ENCODE data around the gene KIF6.

KIF6 gene

DNA sequence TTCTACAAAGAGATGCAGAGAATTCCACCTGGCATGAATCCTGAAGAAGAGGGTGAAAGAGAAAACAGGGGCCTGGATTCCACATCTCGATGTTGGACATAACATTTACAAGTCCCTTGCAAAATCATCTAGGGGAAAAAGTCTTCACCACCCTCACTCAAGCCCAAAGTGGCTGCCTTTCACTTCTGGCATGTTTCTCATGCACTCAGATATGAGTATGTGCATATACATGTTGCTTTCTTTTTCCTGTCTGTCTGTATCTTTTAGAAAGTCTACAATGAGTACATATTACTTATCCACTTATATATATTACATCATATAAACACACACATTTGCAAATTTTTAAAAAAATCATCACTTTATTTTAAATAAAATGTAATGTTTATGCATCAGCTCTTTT is 159.3 kb downstream of the KIF6 start:
- no peaks in the 10 kb centered on the region for H3K27me3 ChIP-seq (ENCODE audit: insufficient read depth, low read depth, severe bottlenecking)
- no peaks in the 10 kb centered on the region for H3K9me3 ChIP-seq (ENCODE audit: severe bottlenecking)
- no peak overlapping the region for H3K4me3 ChIP-seq (ENCODE audit: low read depth, low read length)
- H3K36me3 ChIP-seq: no peaks in the 10 kb centered on the region
- no peak overlapping the region for H3K27ac ChIP-seq
- TF ChIP-seq, protein P1, sequence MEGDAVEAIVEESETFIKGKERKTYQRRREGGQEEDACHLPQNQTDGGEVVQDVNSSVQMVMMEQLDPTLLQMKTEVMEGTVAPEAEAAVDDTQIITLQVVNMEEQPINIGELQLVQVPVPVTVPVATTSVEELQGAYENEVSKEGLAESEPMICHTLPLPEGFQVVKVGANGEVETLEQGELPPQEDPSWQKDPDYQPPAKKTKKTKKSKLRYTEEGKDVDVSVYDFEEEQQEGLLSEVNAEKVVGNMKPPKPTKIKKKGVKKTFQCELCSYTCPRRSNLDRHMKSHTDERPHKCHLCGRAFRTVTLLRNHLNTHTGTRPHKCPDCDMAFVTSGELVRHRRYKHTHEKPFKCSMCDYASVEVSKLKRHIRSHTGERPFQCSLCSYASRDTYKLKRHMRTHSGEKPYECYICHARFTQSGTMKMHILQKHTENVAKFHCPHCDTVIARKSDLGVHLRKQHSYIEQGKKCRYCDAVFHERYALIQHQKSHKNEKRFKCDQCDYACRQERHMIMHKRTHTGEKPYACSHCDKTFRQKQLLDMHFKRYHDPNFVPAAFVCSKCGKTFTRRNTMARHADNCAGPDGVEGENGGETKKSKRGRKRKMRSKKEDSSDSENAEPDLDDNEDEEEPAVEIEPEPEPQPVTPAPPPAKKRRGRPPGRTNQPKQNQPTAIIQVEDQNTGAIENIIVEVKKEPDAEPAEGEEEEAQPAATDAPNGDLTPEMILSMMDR (IDR thresholded peaks at IDR 0.05; ENCODE audit: low read depth, low read length): no peak
- no peak for DNase-seq

DNA sequence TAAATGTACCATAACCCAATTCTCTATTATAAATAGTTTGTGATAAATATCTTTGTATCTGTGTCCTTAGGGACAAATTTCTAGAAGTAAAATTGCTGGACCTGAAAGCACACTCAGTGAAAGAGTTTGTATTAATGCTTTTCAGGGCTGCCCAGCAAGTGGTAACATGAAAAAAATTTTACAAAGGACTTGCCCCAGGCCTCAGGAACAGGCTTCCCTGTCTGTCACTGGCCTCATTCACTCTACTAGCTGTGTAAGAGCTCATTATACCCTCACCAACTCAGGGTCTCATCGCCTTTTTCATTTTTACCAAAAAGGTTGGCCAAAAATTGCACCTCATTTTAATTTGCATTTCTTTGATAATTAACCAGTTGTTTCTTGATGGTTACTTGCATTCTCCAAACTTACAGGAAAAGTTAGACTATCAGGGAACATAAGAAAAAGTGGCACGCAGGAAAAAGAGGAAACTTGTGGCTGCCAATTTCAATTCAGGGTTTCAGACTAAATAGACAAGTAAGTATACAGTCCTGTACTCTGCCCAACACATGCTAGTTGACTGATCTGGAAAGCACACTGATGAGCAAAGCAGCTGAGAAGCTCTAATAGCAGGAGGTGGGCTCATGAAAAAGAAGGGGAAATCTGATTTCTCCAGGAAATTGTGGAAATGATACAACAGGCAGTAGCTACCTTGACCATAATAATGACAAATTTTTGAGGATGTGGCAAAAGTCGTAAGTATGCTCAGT is 161.5 kb downstream of the KIF6 start:
- Histone ChIP-seq H3K4me3 (ENCODE audit: low read depth, low read length) (no peak overlapping the region), H3K27me3 (ENCODE audit: insufficient read depth, low read depth, severe bottlenecking) (no peaks in the 10 kb centered on the region), H3K36me3 (no peaks in the 10 kb centered on the region), H3K27ac (no peak overlapping the region), H3K9me3 (ENCODE audit: severe bottlenecking) (no peaks in the 10 kb centered on the region)
- TF ChIP-seq, protein P1 (IDR thresholded peaks at IDR 0.05; ENCODE audit: low read depth, low read length): no peak
- DNase-seq: no peak

DNA sequence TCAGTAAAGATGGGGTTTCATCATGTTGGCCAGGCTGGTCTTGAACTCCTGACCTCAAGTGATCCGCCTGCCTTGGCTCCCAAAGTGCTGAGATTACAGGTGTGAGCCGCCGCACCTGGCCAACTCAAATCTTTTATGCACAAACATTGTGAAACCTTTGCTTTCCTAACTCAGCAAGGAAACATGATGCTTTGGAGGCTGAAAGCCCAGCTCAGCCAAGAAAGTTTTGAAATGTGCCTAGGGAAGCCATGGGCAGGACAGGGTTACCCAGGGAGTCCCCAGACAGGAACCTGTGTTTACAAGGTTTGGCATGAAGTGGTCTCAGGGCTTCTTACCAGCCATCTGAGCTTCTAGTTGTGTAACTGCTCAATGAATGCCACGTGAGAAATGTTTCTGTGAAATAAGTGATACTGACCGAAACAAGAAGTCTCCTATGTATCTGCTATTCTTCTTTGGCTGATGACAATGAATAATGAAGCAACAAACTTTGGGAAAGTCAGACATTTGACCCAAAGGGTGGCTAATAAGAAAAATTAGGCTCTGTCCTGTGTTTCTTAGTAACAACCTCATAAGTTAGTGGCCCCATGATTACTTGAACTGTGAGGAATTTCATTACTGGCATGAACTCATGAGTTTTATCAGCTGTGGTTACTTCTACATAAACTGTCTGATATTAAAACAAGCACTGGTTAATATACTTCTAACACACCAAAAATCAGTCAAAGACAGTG is 163.5 kb downstream of the KIF6 start:
- no peaks in the 10 kb centered on the region for H3K9me3 ChIP-seq (ENCODE audit: severe bottlenecking)
- TF ChIP-seq, protein P1 (IDR thresholded peaks at IDR 0.05; ENCODE audit: low read depth, low read length): no peak
- no peaks in the 10 kb centered on the region for H3K27me3 ChIP-seq (ENCODE audit: insufficient read depth, low read depth, severe bottlenecking)
- no peak for DNase-seq
- no peaks in the 10 kb centered on the region for H3K36me3 ChIP-seq
- no peak overlapping the region for H3K4me3 ChIP-seq (ENCODE audit: low read depth, low read length)
- no peak overlapping the region for H3K27ac ChIP-seq

DNA sequence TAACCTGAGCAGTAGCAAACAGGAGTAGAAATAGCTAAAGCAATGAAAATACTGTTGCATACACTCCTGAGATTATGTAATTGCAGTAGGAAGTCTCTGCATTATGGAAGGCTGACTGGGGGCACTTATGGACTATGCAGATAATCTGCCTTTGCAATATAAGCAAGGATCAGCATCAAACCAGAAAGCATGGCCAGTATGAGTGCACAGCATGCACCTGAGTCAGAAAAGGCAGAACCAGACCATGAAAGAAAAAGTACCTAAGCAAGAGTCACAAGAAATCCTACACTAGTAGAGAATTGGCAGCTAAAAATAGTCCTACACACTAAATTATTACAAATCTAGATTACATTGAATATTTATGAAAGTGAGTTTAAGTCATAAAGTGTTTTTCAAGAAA is 164.3 kb downstream of the KIF6 start:
- Histone ChIP-seq H3K27ac (no peak overlapping the region), H3K9me3 (ENCODE audit: severe bottlenecking) (no peaks in the 10 kb centered on the region), H3K36me3 (no peaks in the 10 kb centered on the region), H3K27me3 (ENCODE audit: insufficient read depth, low read depth, severe bottlenecking) (no peaks in the 10 kb centered on the region), H3K4me3 (ENCODE audit: low read depth, low read length) (no peak overlapping the region)
- TF ChIP-seq, protein P1 (IDR thresholded peaks at IDR 0.05; ENCODE audit: low read depth, low read length): no peak
- no peak for DNase-seq

DNA sequence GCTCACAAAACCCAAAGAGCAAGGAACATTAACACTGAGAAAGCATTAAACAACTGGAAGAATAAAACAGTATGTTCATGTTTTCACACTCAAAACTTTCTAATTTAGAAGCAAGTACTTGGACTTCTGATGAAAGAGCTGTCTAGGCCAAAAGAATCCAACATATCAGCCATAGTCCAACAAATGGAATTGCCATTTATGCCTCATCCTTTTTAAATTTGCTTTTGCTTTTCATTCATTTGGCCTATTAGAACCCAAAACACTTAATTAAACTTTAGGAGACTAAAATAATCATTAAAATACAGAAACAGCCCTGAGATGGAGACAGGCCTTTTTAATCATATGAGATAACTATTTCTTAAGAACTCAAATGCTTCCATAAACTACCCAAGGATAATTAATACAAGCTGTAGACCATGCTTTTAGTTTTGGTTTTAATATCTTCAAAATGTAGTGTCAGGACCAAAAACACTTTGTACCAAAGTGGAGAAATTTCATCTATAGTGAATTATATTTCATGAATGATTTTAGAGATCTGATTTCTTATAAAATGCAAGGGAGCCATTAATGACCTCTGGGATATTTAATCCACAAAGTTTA is 166.5 kb downstream of the KIF6 start:
- Histone ChIP-seq H3K27me3 (ENCODE audit: insufficient read depth, low read depth, severe bottlenecking) (no peaks in the 10 kb centered on the region), H3K36me3 (no peaks in the 10 kb centered on the region), H3K27ac (no peak overlapping the region), H3K4me3 (ENCODE audit: low read depth, low read length) (no peak overlapping the region), H3K9me3 (ENCODE audit: severe bottlenecking) (no peaks in the 10 kb centered on the region)
- no peak for DNase-seq
- TF ChIP-seq, protein P1 (IDR thresholded peaks at IDR 0.05; ENCODE audit: low read depth, low read length): no peak
